Smooth muscle cell of the brain vasculature (primary cell): ENCODE measurements around the gene SLC22A3.
"Not testable (repeated sequence)": the region's sequence is repeated elsewhere in the genome, so short reads cannot be mapped to it uniquely, and the experiment has no call there.

ENCODE experiments used
- DNase-seq: peaks from one replicate; pipeline ENCODE4 v3.0.0-alpha.2; 2012; ENCODE audit warnings: low read depth, low spot score

The SLC22A3 gene

GRCh38 chr6:160374836-160375560, 26.8 kb downstream of the SLC22A3 start:
- DNase-seq = no peak

GRCh38 chr6:160375561-160375949, 27.4 kb downstream of the SLC22A3 start:
- no peak for DNase-seq

DNA sequence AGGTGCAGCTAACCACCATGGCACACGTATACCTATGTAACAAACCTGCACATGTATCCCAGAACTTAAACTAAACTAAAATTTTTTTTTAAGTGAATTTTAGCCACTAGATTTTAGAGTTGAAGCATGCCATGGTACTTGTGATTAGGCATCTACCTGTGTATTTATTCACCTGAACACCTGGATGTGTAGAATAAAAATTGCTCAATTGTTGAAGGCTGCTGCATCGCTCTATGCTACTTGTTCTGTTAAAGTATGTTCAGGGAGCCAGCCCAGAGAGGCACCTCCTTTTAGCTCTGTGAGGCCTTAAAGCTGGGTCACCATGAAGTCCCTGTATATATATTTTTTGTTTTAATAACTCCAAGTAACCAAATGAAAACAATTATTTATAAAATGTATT, 28.3 kb downstream of the SLC22A3 start:
- DNase-seq = no peak

- no peak for DNase-seq
Observed at GRCh38 chr6:160378218-160378617, 30.0 kb downstream of the SLC22A3 start.

- no peak for DNase-seq
Observed at GRCh38 chr6:160378882-160379281, 30.7 kb downstream of the SLC22A3 start.

GRCh38 chr6:160379466-160379865, 31.3 kb downstream of the SLC22A3 start:
- no peak for DNase-seq

DNA sequence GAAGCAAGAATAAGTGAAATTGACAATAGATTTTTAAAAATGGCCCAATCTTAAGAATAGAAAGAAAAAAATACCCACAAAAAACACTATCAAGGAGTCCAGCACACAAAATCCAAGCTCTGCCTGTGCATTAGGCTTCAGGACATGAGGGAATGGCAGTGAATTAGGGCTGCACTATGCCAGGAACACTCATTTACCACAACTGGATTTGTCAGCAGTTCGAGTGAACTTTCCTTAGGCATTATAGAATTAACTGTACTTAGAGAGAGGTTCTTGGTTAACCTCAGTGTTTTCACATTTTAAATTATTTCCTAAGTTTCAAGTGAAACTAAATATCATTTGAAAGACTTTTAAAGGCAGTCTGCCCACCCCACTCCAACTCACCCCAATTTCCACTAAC, 34.8 kb downstream of the SLC22A3 start:
- no peak for DNase-seq

GRCh38 chr6:160386869-160387530, 38.8 kb downstream of the SLC22A3 start:
- DNase-seq = no peak

DNA sequence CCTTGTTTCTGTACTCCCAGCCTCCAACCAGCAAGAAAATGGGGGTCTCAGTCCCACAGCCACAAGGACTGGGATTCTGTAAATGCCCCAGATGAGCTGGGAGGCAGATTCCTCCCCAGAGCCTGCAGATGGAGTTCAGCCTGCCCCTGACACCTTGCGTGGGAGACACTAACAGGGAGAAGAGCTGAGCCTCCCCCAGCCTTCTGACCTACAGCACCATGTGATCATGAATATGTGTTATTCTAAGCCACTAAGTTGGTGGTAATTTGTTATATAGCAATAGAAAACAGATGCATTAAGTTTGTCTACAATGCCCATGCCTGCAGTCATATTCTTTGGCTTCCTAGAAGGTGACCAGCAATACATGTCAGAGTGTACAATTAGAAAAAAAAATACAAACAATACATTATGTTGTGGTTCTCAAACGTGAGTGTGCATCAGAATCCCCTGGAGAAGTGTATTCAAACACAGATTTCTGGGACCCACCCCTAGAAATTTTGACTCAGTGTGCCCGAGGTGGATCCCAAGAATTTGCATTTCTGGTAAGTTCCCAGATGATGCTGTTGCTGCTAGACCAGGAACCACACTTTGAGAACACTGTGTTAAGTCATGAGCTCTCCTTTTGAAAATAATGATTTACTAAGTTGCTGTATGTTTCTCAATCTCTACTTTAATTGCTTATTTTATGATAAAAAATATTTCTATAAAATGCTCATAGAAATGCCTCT, 39.9 kb downstream of the SLC22A3 start:
- DNase-seq = no peak

GRCh38 chr6:160388922-160389321, 40.7 kb downstream of the SLC22A3 start:
- DNase-seq = no peak

DNA sequence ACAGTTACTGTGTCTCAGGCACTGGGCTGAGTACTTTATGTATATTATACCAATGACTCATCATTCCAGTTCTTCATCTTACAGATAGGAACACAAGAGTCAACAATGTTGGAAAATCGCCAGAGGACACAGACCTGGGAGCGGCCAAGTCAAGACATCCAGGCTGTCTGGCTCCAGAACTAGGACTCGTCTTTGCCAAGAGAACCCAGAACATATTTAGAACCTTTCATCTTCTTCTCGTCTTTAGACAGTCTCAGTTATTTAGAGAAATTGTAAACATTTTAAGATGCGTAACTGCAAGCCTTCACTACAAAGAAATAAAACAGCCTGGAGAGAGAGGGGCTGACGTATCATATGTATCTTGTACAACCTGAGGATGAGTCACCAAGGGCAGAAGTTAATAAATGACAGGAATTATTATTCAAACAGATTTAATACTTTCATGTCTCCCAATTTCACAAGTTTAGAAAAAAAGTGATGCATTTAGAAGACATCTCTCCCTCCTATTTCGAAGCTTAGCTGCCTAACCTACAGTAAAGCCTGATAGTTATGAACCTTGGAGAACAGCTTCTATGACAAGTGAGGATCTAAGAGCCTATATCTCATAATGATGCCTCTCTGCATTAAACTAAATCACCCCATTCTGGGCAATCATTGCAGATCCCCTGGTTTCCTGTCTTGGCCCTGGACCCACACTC, 43.4 kb downstream of the SLC22A3 start:
- peak; percentile 26 for DNase-seq

DNA sequence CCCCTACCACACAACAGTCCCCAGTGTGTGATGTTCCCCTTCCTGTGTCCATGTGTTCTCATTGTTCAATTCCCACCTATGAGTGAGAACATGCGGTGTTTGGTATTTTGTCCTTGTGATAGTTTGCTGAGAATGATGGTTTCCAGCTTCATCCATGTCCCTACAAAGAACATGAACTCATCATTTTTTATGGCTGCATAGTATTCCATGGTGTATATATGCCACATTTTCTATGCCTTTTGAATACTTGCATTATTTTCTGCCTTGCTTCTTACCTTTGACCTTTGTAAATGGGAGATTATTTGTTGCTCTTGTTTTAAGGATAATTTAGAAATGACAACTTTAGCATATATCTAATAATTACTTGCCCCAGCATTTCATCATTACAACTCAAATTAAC, 45.3 kb downstream of the SLC22A3 start:
- DNase-seq = not testable (repeated sequence)

GRCh38 chr6:160393891-160394653, 45.9 kb downstream of the SLC22A3 start:
- DNase-seq = no peak

DNA sequence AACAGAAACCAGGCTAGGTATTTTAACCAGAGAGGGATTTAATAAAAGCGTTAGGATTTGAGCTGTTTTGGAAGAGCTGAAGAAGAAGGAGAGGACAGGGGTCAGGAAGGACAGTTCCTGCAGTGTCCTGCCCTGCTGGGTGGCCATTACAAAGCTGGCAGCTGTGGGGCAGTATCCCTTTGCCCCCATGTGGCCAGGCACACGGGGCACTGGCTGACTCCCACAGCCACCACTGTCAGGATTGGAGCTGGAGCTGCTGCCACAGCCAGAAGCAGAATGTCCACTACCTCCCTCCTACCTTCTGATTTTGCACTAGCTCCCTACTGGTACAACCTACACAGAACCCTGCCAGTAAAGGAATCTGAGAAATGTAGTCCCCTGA, 46.5 kb downstream of the SLC22A3 start:
- DNase-seq = no peak

GRCh38 chr6:160395187-160395586, 47.0 kb downstream of the SLC22A3 start:
- no peak for DNase-seq

DNA sequence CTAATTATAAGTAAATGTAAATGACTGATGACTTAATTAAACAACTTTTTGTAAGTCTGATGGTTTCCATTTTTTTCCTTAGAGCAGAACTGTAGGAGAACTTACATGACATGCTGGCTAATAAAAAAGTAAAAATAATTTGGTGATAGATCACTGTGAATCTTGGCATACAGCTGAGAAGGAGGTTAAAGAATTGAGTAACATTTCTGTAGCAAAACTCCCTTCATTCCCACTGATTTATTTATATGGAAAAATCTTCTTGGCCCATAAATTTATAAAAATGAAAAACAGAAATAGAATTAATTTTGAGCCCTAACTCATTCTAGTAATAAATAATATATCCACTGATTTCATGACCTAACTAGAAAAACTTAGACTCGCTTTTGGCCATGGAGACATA, 48.1 kb downstream of the SLC22A3 start:
- no peak for DNase-seq

- DNase-seq = no peak
Observed at GRCh38 chr6:160398674-160399271, 50.6 kb downstream of the SLC22A3 start.

GRCh38 chr6:160400446-160400845, 52.3 kb downstream of the SLC22A3 start:
- no peak for DNase-seq

DNA sequence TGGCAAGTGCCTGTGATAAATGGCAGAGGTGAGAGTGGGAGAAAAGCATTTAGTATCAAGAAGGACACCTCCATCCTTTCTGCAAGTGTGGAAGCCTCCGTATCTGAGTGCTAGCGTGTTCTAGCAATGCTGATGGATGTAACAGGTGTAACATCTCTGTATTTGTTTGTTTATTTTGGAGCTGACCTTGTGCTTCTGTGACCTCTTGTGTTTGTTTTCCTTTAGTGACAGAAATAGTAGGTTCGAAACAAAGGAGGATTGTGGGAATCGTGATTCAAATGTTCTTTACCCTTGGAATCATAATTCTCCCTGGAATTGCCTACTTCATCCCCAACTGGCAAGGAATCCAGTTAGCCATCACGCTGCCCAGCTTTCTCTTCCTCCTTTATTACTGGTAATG, 60.4 kb downstream of the SLC22A3 start:
- no peak for DNase-seq

DNA sequence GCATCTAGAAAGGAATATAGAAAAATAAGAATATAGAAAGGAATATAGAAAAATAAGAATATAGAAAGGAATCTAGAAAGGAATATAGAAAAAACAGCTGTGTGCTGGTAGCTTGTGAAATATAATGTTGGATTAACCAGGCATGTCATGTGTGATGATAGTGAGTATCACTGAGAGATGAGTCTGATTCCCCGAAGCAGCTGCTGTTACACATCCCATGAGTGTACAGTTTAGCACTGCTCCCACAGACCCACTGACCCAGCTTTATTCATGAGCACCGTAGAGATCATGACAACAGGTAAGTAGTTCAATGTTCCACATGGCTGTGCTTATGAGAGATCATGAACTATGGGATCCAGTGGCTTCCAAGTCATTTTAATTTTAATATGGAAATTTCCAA, 64.8 kb downstream of the SLC22A3 start:
- DNase-seq = no peak

DNA sequence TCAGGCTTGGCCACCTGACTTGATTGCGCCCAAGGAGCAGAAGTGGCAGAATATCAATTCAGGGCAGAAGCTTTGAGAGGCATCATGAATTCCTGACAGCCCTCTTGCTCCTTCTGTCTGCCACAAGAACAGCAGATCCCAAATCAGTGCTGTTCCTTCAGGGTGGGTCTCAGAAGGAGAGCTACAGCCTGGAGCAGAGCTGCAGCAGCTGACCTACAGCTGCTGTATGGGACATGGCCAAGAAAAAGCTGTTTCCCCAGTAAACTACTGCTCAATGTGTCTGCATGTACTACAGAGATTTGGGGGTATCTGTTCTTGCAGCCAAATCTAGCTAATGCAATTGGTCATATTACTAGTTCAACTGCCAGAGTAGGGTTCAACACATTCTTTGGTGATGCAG, 69.0 kb downstream of the SLC22A3 start:
- no peak for DNase-seq
